Right lobe of liver (tissue), 4 donors: ENCODE measurements around the gene GLIS1.

Source experiments
- CTCF ChIP-seq, 4 donors: fragments of 200-600 bp in 3 of 4; fragments of 450-650 bp in 1 of 4; IDR thresholded peaks; one replicate each; pipeline versions ENCODE4 v1.5.1 to v1.8.0; 2016 to 2022; ENCODE audit warnings: antibody characterized with exemption in 4 of 4, mild to moderate bottlenecking in 2 of 4
- POLR2A ChIP-seq: fragments of 450-650 bp; IDR thresholded peaks from one replicate; pipeline ENCODE4 v1.6.1; 2017; ENCODE audit warnings: antibody characterized with exemption, mild to moderate bottlenecking
- donor health status: DM: no; HTN: no; CAD: no.
- donor health status: DM: no; HTN: no; CAD: no.
- donor health status: DM: no; HTN: yes; CAD: no.

- TF ChIP-seq CTCF (IDR thresholded peaks at IDR 0.05) (no peak), POLR2A (no peak)
These were observed 151.5 kb downstream of the GLIS1 start for GRCh38 chr1:53587252-53587988.
